OCI-LY1 (cell line): ENCODE measurements around the gene EML1.

Source experiments
- H2AFZ ChIP-seq: fragments of 200-600 bp; sonication (generic), shearing (Covaris generic); 2 replicates; pipeline ENCODE4 v1.6.0; 2014; ENCODE audit warnings: antibody characterized with exemption, mild to moderate bottlenecking, low read length
- H3F3A ChIP-seq: fragments of 200-600 bp; sonication (generic), shearing (Covaris generic); 2 replicates; pipeline ENCODE4 v1.6.0; 2014; ENCODE audit warnings: mild to moderate bottlenecking, antibody characterized with exemption, low read length, moderate library complexity; ENCODE audit not compliant: insufficient read depth
- H3K27ac ChIP-seq: fragments of 200-600 bp; sonication (generic); 2 replicates; pipeline ENCODE4 v1.5.1; 2014; ENCODE audit warnings: low read length, mixed run types, mild to moderate bottlenecking, low read depth; ENCODE audit not compliant: poor library complexity, severe bottlenecking
- H3K27me3 ChIP-seq: fragments of 200-600 bp; sonication (generic); 2 replicates; pipeline ENCODE4 v1.6.0; 2014; ENCODE audit warnings: antibody characterized with exemption, mild to moderate bottlenecking, low read length, moderate library complexity; ENCODE audit not compliant: insufficient read depth
- H3K36me3 ChIP-seq: fragments of 200-600 bp; sonication (generic); 2 replicates; pipeline ENCODE4 v1.6.1; 2014; ENCODE audit warnings: mild to moderate bottlenecking, antibody characterized with exemption, low read length, moderate library complexity, mixed read lengths; ENCODE audit not compliant: insufficient read depth
- H3K4me1 ChIP-seq: fragments of 200-600 bp; sonication (generic); 2 replicates; pipeline ENCODE4 v1.5.1; 2014; ENCODE audit warnings: mild to moderate bottlenecking, low read length, moderate library complexity; ENCODE audit not compliant: insufficient read depth, severe bottlenecking
- H3K4me2 ChIP-seq: fragments of 200-600 bp; sonication (generic), shearing (Covaris generic); 2 replicates; pipeline ENCODE4 v1.6.1; 2014; ENCODE audit warnings: low read length
- H3K4me3 ChIP-seq: fragments of 200-600 bp; sonication (generic); 2 replicates; pipeline ENCODE4 v1.5.1; 2014; ENCODE audit warnings: low read length, low read depth, mild to moderate bottlenecking, mixed read lengths; ENCODE audit not compliant: poor library complexity, severe bottlenecking
- H3K79me2 ChIP-seq: fragments of 200-600 bp; shearing (Covaris generic); 2 replicates; pipeline ENCODE4 v1.6.1; 2016; ENCODE audit warnings: mixed run types, low read length, mixed read lengths; ENCODE audit not compliant: insufficient read depth
- H3K9ac ChIP-seq: fragments of 200-600 bp; sonication (generic), shearing (Covaris generic); 2 replicates; pipeline ENCODE4 v1.6.1; 2014; ENCODE audit warnings: mild to moderate bottlenecking, low read length, mixed read lengths
- H3K9me2 ChIP-seq: fragments of 200-600 bp; sonication (generic), shearing (Covaris generic); 2 replicates; pipeline ENCODE4 v1.6.1; 2014; ENCODE audit warnings: low read depth, mild to moderate bottlenecking, low read length, mixed read lengths
- H3K9me3 ChIP-seq: fragments of 200-600 bp; shearing (Covaris generic); 2 replicates; pipeline ENCODE4 v1.6.1; 2014; ENCODE audit warnings: low read length, mixed read lengths
- H4K20me1 ChIP-seq: fragments of 200-600 bp; sonication (generic), shearing (Covaris generic); 2 replicates; pipeline ENCODE4 v1.6.0; 2016; ENCODE audit warnings: mild to moderate bottlenecking, low read length; ENCODE audit not compliant: insufficient read depth
- CTCF ChIP-seq: fragments of 200-600 bp; sonication (generic), shearing (Covaris generic); IDR thresholded peaks from 2 replicates; pipeline ENCODE4 v1.5.1; 2017; ENCODE audit warnings: mild to moderate bottlenecking, antibody characterized with exemption, low read length, moderate library complexity, mixed read lengths
- EZH2 ChIP-seq: fragments of 200-600 bp; sonication (generic), shearing (Covaris generic); IDR thresholded peaks from 2 replicates; pipeline ENCODE4 v1.8.0; 2017; ENCODE audit warnings: borderline replicate concordance, mixed run types, mild to moderate bottlenecking, antibody characterized with exemption, low read length, moderate library complexity, mixed read lengths

Gene EML1

GRCh38 chr14:99772371-99773283 is 20.6 kb upstream of the EML1 start:
- no peaks in the 10 kb centered on the region for H3F3A ChIP-seq
- H3K4me1 ChIP-seq = no peaks in the 10 kb centered on the region
- peaks cover 8% of the 10 kb centered on the region for H3K27me3 ChIP-seq
- H3K27ac ChIP-seq = no peak overlapping the region
- no peak for TF ChIP-seq CTCF
- no peak for TF ChIP-seq EZH2
- no peaks in the 10 kb centered on the region for H3K36me3 ChIP-seq
- no peak overlapping the region for H3K4me3 ChIP-seq
- no peaks in the 10 kb centered on the region for H4K20me1 ChIP-seq
- no peaks in the 10 kb centered on the region for H3K79me2 ChIP-seq
- H3K9me2 ChIP-seq = no peaks in the 10 kb centered on the region
- no peak overlapping the region for H3K4me2 ChIP-seq
- H3K9me3 ChIP-seq = no peaks in the 10 kb centered on the region
- H2AFZ ChIP-seq = no peak overlapping the region
- H3K9ac ChIP-seq = no peak overlapping the region

- no peaks in the 10 kb centered on the region for H3F3A ChIP-seq
- no peaks in the 10 kb centered on the region for H3K9me3 ChIP-seq
- H3K4me3 ChIP-seq = no peak overlapping the region
- no peaks in the 10 kb centered on the region for H3K9me2 ChIP-seq
- H4K20me1 ChIP-seq = no peaks in the 10 kb centered on the region
- H3K9ac ChIP-seq = no peak overlapping the region
- H3K4me2 ChIP-seq = no peak overlapping the region
- H3K36me3 ChIP-seq = no peaks in the 10 kb centered on the region
- no peaks in the 10 kb centered on the region for H3K79me2 ChIP-seq
- H3K27me3 ChIP-seq = peaks cover 4% of the 10 kb centered on the region; the same call in 1 of the 2 replicates
- TF ChIP-seq CTCF (no peak), EZH2 (no peak)
- H3K27ac ChIP-seq = no peak overlapping the region
- no peak overlapping the region for H2AFZ ChIP-seq
- H3K4me1 ChIP-seq = no peaks in the 10 kb centered on the region
Measured at GRCh38 chr14:99773521-99774497, 19.4 kb upstream of the EML1 start.

GRCh38 chr14:99774556-99775307 is 18.5 kb upstream of the EML1 start:
- no peaks in the 10 kb centered on the region for H3K79me2 ChIP-seq
- no peak overlapping the region for H2AFZ ChIP-seq
- no peak overlapping the region for H3K27ac ChIP-seq
- no peaks in the 10 kb centered on the region for H3K9me3 ChIP-seq
- TF ChIP-seq EZH2 (no peak), CTCF (no peak)
- H3K36me3 ChIP-seq = no peaks in the 10 kb centered on the region
- H3K9me2 ChIP-seq = no peaks in the 10 kb centered on the region
- H3K4me3 ChIP-seq = no peak overlapping the region
- H3K4me1 ChIP-seq = no peaks in the 10 kb centered on the region
- no peak overlapping the region for H3K9ac ChIP-seq
- no peaks in the 10 kb centered on the region for H3F3A ChIP-seq
- no peak overlapping the region for H3K4me2 ChIP-seq
- 0 out of 2 replicates have a peak, but pooled peaks cover 4% of the 10 kb centered on the region for H3K27me3 ChIP-seq
- H4K20me1 ChIP-seq = no peaks in the 10 kb centered on the region
